Brain microvascular endothelial cell (primary cell): ENCODE data around the gene PAK5.

ENCODE experiments used
- DNase-seq: peaks from one replicate; pipeline ENCODE4 v3.0.0-alpha.2; 2020
- H3K27ac ChIP-seq: fragments of 250-450 bp; sonication (Bioruptor Pico); 2 replicates; pipeline ENCODE4 v1.5.1; 2020; ENCODE audit warnings: mild to moderate bottlenecking, moderate library complexity
- H3K27me3 ChIP-seq: fragments of 250-450 bp; sonication (Bioruptor Pico); replicated peaks from 2 replicates; pipeline ENCODE4 v1.5.1; 2020; ENCODE audit warnings: mild to moderate bottlenecking
- H3K36me3 ChIP-seq: fragments of 250-450 bp; sonication (Bioruptor Pico); replicated peaks from 2 replicates; pipeline ENCODE4 v1.5.1; 2020; ENCODE audit warnings: mild to moderate bottlenecking
- H3K4me3 ChIP-seq: 2 replicates; pipeline ENCODE4 v1.5.1; 2011; ENCODE audit warnings: low read depth, mild to moderate bottlenecking, control low read depth, low read length, moderate library complexity
- CTCF ChIP-seq: IDR thresholded peaks from 2 replicates; pipeline ENCODE4 v1.5.1; 2011; ENCODE audit warnings: low read depth, mild to moderate bottlenecking, moderate library complexity, low read length, control low read depth, inconsistent platforms; ENCODE audit errors: missing control alignments
- in situ Hi-C: cut with HindIII; loops from 2 replicates; pipeline ENCODE4 v1.10.0; 2017; ENCODE audit warnings: low sequenced_read_pairs, low pct_ligation_motif_present

Gene PAK5

GRCh38 chr20:9514072-9514460 lies 324.8 kb downstream of the PAK5 start:
- in situ Hi-C loops = no loop called here
- TF ChIP-seq CTCF = no peak
- Histone ChIP-seq H3K27me3 (peaks cover 82% of the 10 kb centered on the region), H3K36me3 (no peaks in the 10 kb centered on the region), H3K27ac (no peak overlapping the region), H3K4me3 (no peak overlapping the region)
- no peak for DNase-seq

GRCh38 chr20:9510911-9511310 lies 328.0 kb downstream of the PAK5 start:
- Histone ChIP-seq H3K4me3 (no peak overlapping the region), H3K36me3 (no peaks in the 10 kb centered on the region), H3K27ac (no peak overlapping the region), H3K27me3 (peaks cover 84% of the 10 kb centered on the region)
- no peak for DNase-seq
- in situ Hi-C loops = no loop called here
- TF ChIP-seq CTCF = no peak

- Histone ChIP-seq H3K4me3 (no peak overlapping the region), H3K27me3 (peaks cover 70% of the 10 kb centered on the region), H3K27ac (no peak overlapping the region), H3K36me3 (no peaks in the 10 kb centered on the region)
- no peak for DNase-seq
- in situ Hi-C loops = no loop called here
- TF ChIP-seq CTCF = no peak
These were observed 329.6 kb downstream of the PAK5 start for GRCh38 chr20:9509246-9509645.

GRCh38 chr20:9508696-9509178 lies 330.1 kb downstream of the PAK5 start:
- no peak for TF ChIP-seq CTCF
- peaks cover 65% of the 10 kb centered on the region for H3K27me3 ChIP-seq
- in situ Hi-C loops = no loop called here
- no peak overlapping the region for H3K27ac ChIP-seq
- DNase-seq = no peak
- no peaks in the 10 kb centered on the region for H3K36me3 ChIP-seq
- H3K4me3 ChIP-seq = no peak overlapping the region

- Histone ChIP-seq H3K4me3 (no peak overlapping the region), H3K27ac (no peak overlapping the region), H3K36me3 (no peaks in the 10 kb centered on the region), H3K27me3 (peaks cover 61% of the 10 kb centered on the region)
- no peak for DNase-seq
- in situ Hi-C loops = no loop called here
- TF ChIP-seq CTCF = no peak
These were observed 330.6 kb downstream of the PAK5 start for GRCh38 chr20:9508240-9508661.

GRCh38 chr20:9507544-9508239 lies 331.2 kb downstream of the PAK5 start:
- Histone ChIP-seq H3K27ac (no peak overlapping the region), H3K36me3 (no peaks in the 10 kb centered on the region), H3K4me3 (no peak overlapping the region), H3K27me3 (peaks cover 61% of the 10 kb centered on the region)
- in situ Hi-C loops = no loop called here
- DNase-seq = no peak
- no peak for TF ChIP-seq CTCF
